ENCODE measurements around the gene DPEP1. TPM values are rescaled to one million over a fixed set of nuclear protein-coding genes. Genes with fewer than 3 reads are reported as not detected.

The DPEP1 gene
- total RNA-seq: 0.05 TPM in 1 of 2 replicates, not detected in the other

GRCh38 chr16:89613231-89613953, at the start of gene DPEP1:
Gene DPEP1, plus strand, starts transcription at chr16:89613642. Its CDS starts 16,769 bp downstream, at chr16:89630411.

DNA sequence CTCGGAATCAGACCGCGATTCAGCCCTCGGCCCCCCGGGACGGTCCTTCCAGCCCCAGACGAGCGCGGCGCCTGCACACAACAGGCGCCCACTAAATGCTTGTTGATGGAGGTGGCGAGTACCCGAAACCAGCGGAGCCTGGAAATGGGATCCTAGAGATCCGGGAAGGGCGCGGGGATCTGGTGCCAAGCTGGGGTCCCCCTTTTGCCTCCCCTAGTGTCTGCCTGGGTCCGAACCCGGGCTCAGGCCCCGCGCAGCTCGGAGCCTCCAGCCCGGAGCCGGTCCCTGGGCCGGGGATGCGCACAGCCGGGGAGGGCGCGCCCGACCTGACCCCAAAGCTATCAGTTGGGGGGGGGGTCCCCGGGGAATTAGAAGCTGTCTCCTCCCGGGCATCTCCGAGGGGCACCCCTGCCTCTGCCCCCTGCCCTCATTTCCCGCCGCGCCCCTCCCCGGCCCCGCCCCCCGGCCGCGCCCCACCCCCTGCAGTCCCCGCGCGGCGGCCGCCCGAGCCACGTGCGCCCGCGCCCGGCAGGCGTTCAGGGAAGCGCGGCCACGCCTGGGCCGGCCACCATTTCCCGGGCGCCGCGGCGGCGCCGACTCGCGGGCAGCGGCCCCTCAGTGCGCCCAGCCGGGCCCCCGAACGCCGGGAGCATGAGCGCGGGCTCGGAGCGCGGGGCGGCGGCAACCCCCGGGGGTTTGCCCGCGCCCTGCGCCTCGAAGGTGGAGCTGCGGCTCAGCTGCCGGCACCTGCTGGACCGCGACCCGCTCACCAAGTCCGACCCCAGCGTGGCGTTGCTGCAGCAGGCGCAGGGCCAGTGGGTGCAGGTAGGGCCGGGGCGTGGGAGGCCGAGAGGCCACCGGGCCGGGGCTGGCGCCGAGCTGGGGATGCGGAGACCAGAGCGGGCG, 37.9 kb upstream of the DPEP1 start, which contains the start of gene CPNE7:
TSS of gene CPNE7 (plus strand) at position 512 of the 906 bp plus-strand sequence. CDS start at position 652, 140 bp downstream.

GRCh38 chr16:89657442-89658220, 44.2 kb downstream of the DPEP1 start, which contains the start of the genes CHMP1A and SPATA33:
Gene CHMP1A, minus strand, starts transcription at chr16:89657708. Its CDS starts 120 bp downstream, at chr16:89657588.
Gene SPATA33, plus strand, starts transcription at chr16:89657836. Its CDS starts 76 bp downstream, at chr16:89657912.

DNA sequence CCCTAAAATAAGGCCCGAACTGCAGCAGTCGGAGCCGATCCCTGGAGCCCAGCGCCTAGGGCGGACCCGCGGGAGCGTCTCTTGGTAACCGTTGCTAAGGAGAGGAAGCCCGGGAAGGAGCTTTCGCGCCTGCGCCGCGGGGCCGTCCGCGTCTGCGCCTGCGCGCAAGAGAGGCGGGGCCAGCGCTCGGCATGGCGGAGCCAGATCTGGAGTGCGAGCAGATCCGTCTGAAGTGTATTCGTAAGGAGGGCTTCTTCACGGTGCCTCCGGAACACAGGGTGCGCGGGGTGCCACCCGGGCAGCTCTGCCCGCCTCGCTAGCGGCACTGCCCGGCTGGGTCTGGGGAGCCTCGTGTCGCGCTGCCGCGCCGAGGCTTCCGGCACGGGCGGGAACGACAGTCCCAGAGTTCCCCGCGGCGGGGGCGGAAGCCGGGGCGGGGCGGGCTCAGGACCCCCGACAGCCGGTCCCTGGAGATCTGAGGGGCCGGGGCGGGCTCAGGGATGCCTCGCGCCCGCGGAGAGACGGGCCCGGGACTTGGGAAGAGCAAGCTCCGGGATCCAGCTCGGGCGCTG, 73.2 kb downstream of the DPEP1 start, which contains the start of gene CDK10:
TSS of gene CDK10 (plus strand) at position 170 of the 572 bp plus-strand sequence. CDS start at position 192, 22 bp downstream.

Other genes starting within 250 kb of the DPEP1 start
- 66.6 and 70.2 TPM in 2 replicates for gene ANKRD11, start 123.1 kb upstream of the DPEP1 start, total RNA-seq
- gene SPG7, start 105.2 kb upstream of the DPEP1 start, total RNA-seq: 103 and 119 TPM in 2 replicates
- 9,810 and 13,759 TPM in 2 replicates for gene RPL13, start 53.0 kb upstream of the DPEP1 start, total RNA-seq
- 1.8 and 3.2 TPM in 2 replicates for gene CPNE7, start 37.9 kb upstream of the DPEP1 start, total RNA-seq
- 56.5 and 64.0 TPM in 2 replicates for gene CHMP1A, start 44.1 kb downstream of the DPEP1 start, total RNA-seq
- 2.0 and 3.6 TPM in 2 replicates for gene SPATA33, start 44.2 kb downstream of the DPEP1 start, total RNA-seq
- gene CDK10, start 73.0 kb downstream of the DPEP1 start, total RNA-seq: 18.8 and 19.5 TPM in 2 replicates
- 11.0 and 11.7 TPM in 2 replicates for gene SPATA2L, start 88.1 kb downstream of the DPEP1 start, total RNA-seq
- gene VPS9D1, start 107.3 kb downstream of the DPEP1 start, total RNA-seq: 7.3 and 10.5 TPM in 2 replicates
- gene ZNF276, start 107.9 kb downstream of the DPEP1 start, total RNA-seq: 14.7 and 19.5 TPM in 2 replicates
- gene FANCA, start 203.0 kb downstream of the DPEP1 start, total RNA-seq: 2.7 and 4.2 TPM in 2 replicates
- 2.3 and 4.4 TPM in 2 replicates for gene SPIRE2, start 214.8 kb downstream of the DPEP1 start, total RNA-seq

Data from cardiac ventricle fibroblast (primary cell).